Femur (tissue), 1 donor: ENCODE measurements around the gene MSI2.

Source experiments
- DNase-seq: peaks from one replicate; pipeline ENCODE4 v3.0.0-alpha.2; 2017

MSI2 gene

GRCh38 chr17:57654040-57654775 is 397.9 kb downstream of the MSI2 start:
- DNase-seq = no peak

DNA sequence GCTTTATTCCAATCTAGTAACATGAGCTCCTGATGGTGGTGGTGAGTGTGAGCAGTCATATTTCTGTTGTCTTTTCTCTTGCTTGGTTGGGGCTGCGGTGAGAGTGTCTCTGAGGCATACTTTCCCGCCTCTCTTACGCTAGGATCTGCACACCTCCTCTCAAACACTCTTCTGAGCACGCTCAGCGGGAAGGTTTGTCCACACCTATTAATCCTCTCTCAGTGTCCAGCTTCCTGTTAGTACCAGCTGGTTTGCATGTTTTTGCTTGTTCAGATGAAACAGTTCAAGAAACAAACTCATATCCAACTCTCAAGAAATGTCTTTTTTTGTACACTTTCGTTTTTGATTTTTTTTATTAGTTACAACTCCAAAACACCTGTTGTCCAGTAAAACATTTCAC is 399.2 kb downstream of the MSI2 start:
- DNase-seq = no peak

DNA sequence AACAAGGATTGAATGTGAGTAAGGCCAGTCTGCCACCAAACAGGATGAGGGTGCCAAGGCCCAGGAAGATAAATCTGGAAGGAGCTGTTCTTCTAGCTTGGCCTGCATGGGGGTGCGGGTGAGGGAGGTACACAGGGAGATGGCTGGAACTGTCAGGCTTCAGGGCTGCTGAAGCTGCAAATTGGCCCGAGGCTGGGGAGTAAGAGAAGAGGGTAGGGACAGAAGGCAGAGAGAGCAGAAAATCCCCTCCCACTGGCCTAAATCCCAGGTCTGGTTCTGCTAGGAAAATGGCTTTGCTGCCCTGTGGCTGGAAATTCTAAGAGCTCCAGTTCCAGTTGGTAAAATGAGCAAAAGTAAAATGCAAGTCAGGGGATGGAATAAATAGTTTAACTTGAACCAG is 400.9 kb downstream of the MSI2 start:
- DNase-seq = no peak

- DNase-seq = no peak
Measured at GRCh38 chr17:57662041-57662440, 405.7 kb downstream of the MSI2 start.

DNA sequence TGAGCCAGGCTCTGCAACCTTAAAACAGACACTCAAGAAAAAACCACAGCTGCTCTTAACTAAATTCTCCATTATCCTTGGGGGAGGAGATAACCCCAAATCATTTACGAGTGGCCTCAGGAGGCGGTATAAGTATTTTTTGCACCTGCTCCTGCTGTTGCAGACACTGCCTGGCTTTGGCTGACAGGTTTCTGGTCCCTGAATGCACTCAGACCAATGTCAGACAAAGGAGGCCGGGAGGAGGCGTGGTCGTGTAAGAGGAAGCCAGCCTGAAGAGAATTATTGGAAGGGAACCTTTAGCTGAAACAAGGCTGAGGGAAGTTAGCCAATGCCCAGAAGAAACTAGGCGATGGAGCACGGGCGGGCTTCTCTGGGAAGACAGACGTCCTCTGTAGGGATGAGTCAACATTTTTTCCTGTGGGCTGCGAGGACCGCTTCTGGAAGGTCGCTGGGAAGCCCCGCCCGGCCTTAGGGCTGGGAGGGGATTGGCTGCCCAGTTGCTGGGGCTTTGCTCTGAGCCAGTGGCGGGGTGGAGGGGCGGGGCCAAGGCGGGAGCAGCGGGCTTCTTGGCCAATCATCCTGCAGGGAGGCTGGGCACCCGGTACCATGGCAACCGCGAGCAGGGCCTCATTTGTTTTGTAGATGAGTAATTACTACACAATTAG is 406.5 kb downstream of the MSI2 start:
- peak; percentile 97 for DNase-seq

GRCh38 chr17:57663326-57664070 is 407.2 kb downstream of the MSI2 start:
- no peak for DNase-seq

- no peak for DNase-seq
Measured at GRCh38 chr17:57665128-57665527, 408.8 kb downstream of the MSI2 start.

DNA sequence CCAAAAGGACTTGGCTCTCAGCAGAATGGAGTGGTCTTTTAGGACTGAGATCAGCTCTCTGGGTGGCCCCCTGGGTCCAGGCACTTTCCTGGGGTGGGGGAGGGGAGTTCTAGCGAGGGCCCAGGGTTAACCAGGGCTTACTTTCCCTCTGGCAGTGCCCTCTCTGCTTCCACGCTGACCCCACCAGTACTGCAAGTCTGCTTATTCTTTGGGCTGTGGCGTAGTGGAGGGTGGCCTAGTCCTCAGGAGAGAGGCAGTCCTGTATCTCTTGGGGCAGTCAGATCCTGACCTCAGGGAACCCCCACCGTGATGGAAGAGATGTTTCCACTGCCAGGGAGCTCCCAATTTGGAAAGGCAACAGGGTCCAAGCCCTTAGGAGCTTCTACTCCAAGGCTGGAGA is 409.4 kb downstream of the MSI2 start:
- DNase-seq = peak; percentile 10

DNA sequence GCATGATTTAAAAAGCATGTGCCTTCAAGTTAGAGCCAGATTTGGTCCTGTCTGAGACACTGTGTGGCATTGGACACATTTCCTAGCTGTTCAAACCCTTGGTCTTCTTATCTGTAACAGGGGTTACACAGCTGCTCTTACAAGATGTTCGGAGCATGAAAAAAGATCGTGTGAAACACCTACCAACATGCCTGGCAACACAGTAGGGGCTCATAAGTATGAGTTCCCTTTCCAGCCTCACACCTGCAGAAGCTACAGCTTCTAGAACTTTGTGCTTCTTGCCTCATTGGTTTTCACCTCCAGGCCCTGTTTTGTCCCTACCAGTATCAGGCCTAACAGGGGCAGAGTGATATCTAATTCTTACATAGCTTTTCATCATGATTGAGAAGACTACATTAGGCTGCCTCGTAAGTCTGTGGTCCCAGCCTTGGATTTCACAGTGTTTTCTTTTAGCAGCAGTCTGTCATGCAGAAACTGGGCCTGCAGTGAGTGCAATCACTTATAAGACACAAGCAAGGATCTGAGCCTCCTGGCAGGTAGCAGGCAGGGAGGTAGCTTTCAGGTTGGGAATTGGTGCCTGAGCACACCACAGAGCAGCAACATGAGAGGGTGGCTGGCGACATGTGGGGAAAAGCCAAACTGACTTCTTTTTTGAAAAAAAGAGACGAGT is 410.0 kb downstream of the MSI2 start:
- peak; percentile 6 for DNase-seq

GRCh38 chr17:57666946-57667345 is 410.6 kb downstream of the MSI2 start:
- peak; percentile 8 for DNase-seq

DNA sequence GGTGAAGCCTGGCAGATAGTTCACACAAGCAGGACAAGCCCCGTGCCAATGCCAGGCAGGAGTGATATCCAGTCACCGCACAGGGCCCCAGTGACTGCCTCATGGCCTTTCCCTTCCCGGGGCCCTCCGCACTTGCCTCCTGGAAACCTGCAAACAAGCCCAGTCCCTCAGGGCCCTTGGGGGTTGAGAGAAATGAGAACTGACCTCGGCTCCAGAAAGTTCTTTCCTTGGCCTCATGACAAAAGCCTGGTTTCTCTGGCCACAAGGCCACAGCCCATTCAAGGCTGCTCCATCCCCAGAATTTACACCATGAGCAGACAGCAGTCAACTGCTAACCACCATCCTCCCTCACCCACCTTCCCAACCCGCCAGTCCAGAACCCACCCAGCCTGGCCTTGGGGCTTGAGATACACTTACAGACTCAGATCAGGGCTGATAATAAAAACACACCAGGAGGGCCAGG is 411.2 kb downstream of the MSI2 start:
- peak; percentile 15 for DNase-seq

GRCh38 chr17:57668332-57668731 is 412.0 kb downstream of the MSI2 start:
- peak; percentile 1 for DNase-seq

GRCh38 chr17:57669671-57670529 is 413.6 kb downstream of the MSI2 start:
- peak; percentile 21 for DNase-seq

GRCh38 chr17:57670769-57671569 is 414.6 kb downstream of the MSI2 start:
- DNase-seq = peak; percentile 8

DNA sequence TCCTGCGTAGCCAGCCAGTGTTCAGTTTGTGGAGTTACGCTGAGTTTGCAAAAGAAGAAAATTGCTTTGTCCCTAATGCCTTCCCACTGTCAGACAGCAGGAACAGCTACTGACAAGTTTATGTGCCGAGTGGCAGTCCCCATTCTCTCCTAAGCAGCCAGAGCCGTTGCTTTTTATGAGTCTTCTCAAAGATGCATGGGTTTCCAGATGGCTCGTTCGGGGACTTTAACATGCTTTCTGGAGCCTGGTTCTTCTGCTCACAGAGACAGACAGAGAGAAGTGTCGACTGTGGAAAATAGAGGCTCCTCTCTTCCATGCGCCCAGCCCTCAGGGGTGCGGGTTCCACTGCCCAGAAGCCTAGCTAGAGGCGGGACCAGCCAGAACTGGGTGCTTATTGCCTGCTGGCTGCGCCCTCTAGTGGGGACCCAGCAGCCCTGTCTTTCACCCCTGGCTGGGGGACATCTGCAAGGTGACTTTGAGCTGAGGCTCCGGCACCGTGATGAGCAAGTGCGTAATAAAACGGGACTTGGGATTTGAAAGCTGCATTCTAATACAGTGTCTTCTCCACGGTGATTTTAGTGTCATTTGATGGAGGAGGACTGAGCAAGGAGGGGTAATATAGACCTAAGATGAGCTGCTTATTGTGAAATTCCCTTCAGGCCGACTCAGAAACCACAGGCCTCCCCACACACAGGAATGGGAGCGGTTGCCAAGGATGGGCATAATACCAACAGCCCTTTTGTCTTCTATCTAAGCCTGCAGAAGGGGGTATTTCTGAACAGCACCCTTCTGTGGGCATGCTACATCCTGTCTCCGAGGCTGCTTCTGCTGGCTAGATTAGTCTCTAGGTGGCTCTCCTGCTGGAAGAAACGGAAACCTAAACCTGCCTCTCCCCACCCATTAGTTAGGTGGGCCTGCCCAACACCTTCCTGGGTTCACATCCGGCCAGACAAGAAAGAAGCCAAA is 415.6 kb downstream of the MSI2 start:
- DNase-seq = peak; percentile 79

DNA sequence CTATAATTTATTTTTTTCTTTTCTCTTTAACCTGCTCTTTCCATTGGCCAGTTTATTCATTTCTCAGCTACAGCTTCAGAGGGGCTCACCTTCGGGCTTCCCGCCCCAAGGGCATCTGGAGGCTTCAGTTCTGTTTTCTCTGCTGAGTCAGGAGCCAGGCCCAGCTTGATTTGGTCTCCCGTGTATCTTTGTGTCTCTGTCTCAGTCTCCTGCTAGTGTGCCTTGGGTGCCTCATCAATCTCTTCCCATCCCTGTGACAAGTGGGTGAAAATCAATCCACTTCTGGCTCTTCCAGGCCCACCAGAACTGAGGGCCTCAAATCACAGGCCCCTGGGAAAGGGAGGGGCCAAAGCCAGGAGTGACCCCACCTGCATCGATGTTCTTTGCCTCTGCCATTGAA is 416.6 kb downstream of the MSI2 start:
- DNase-seq = no peak

GRCh38 chr17:57674894-57675293 is 418.6 kb downstream of the MSI2 start:
- DNase-seq = peak; percentile 11

DNA sequence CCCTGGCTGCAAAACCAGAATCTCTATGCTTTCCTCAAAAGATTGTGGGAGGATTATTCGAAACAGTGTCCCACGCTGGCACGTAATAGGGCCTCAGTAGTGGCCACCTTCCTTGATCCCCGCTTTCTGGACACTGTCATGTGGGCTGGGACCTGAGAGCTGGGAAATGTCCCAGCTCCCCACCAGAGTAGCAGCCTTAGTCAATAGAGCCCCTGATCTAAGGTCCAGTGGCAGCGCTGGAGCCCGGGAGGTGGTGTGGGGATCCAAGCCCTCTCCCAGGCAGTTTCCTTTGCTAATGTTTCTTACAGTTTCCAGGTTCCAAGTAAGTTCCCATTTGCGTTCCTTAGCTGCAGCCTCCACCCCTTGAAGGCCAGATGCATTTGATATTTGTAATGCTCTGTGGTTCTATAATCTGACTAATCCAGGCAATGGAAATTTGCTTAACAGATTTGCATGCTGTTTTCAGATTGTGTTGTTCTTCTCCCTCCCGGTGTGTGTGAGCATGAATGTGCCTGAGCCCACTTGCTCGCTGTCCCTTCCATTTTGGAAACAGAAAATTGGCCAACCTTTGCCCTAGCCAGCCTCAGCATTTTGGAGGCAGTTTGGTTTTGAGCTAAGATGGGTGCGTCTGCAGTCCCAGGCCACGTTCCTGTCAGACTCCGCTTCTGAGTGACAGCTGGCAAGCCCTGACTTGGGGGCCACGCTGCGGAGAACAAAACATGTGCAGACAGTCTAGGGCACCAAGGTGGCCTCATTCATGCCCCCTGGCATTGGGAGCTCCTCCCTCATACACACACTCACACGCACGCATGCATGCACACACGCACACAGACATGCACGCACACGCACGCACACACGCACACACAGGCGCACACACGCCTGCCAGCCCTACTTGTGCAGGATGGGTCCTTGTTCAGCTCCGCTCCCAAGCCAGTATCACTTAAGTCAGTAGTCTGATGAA is 419.4 kb downstream of the MSI2 start:
- peak; percentile 13 for DNase-seq

DNA sequence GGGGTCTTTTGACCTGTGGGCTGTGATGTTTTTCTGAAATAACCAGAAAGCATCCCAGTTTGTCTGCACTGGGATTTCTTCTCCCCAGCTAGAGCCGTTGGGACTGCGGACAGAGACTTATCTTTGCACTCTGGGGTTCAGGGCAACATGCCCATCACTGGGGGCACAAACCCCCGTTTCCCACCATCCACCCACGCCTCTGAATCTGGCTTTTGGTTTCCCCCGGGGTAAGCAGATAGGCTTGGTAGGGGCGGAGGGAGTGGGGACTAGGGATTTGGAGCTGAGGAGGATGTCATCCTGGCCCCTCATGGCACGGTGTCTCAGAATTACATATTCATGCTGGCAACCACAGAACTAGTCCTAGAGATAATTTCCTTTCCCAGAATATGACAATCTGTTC is 420.2 kb downstream of the MSI2 start:
- peak; percentile 5 for DNase-seq
